Measurements from ENCODE around the gene ZMPSTE24.
"Not testable (repeated sequence)": the region's sequence is repeated elsewhere in the genome, so short reads cannot be mapped to it uniquely, and the experiment has no call there.

ZMPSTE24 gene

DNA sequence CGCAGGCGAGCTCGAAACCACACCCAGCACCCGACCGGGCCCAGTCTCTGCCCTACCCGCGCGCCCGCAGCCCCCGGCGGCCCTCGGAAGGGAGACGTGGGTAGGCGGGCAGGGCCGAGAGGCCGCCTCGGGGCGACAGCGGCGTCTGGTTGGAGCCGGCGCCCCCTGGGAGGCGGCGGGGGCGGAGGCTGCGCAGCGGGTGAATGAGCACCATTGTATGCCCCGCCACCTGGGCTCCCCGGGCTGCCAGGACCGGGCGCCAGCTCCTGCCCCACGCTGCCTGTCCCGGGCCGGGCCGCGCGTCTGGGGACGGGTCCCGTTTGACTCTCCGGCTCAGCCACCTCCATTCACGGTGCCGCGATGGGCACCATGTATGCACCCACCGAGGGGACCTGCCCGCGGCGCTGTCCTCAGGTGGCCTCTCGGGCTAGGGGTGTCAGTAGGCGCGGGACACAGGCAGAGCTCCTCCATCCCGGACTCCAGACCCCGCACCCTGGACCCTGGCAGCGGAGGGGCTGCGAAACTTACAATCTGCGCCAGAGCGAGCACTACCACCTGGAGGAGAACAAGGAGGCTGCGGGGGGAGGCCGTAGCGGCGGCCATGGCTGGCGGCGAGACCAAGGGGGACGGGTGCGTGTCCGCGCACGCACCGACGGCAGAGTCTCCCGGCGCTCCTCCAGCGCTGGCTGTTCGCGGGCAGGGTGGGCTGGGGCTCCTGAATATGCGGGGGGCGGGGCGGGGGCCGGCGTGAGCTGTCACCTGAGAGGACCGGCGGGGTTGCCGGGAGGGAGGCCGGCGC is 58.8 kb downstream of the ZMPSTE24 start, which contains the start of gene COL9A2:
COL9A2 (minus strand) TSS at position 692 of the 799 bp plus-strand sequence; CDS start at position 603, 89 bp downstream.
- DNase-seq (ENCODE audit: low spot score) = peak; percentile 41

DNA sequence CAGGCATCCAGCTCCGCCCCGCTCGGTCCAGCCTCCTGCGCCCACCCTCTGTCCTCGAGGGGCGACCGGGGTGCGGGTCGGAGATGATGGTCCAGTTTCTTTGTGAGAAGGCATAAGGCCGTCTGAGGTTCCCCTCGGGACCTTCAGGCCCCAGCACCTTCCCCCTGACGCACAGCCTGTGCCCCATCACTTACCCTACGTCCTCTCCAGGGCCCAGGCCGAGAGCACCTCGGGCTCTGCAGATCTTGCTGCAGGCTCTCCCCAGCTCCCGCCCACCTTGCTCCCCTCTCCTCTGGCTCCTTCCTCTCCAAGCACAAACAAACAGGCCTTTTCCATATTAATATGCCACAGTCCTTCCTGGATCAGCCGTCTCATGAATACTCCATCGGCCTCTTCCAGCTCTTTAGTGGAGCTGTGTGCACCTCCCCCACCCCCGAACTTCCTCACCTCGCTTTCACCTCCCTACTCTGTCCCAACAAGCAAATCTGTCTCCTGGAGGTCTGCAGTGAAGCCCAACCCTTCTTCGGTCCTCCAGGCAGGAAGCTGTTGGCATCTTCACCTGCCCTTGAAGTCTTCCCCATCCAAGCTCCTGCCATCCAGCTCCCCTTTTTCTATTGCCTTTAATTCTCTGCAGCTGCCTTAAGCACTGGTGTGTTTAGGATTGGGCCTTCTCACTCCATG is 59.5 kb downstream of the ZMPSTE24 start:
- DNase-seq (ENCODE audit: low spot score) = no peak

DNA sequence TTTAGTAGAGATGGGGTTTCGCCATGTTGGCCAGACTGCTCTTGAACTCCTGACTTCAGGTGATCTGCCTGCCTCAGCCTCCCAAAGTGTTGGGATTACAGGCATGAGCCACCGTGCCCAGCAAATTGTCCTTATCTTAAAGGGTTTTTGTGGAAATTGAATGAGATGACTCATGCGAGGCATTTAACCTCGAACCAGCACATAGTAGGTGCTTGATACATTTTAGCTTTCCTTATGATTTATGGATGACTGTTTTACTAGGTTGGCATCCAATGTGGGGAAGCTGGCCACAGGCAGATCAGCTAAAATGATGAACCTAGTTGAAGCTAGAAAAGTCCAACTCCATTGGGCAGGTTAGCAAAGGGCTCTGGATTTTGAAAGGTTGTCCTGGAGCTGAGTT is 60.4 kb downstream of the ZMPSTE24 start:
- DNase-seq (ENCODE audit: low spot score) = no peak

DNA sequence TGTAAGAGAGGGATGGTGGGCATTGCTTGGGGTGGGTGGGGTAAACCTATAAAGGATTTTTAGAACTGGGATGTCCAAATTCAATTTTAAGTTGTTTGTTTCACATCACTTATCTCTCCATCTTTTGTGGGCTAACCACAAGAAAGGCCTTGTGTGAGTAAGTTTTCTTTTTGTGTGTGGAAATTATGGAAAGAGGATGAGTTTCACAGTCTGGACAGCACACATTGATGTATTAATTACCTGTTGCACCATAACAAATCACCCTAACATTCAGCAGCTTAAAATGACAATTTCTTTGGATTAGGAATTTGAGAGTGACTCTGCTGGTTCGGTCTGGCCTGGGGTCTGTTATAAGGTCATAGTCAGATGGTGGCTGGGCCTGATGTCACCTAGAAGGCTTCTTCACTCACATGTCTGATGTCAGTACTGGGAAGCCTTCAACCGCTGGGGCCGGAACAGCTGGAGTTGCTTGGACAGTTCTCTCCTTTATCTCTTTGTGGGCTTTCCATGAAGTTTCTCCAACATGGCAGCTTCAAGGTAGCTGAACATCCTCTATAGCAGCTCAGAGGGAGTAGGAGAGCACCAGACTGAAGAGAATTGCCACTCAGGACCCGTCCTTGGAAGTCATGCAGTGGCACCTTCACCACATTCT is 61.1 kb downstream of the ZMPSTE24 start:
- no peak for DNase-seq (ENCODE audit: low spot score)

DNA sequence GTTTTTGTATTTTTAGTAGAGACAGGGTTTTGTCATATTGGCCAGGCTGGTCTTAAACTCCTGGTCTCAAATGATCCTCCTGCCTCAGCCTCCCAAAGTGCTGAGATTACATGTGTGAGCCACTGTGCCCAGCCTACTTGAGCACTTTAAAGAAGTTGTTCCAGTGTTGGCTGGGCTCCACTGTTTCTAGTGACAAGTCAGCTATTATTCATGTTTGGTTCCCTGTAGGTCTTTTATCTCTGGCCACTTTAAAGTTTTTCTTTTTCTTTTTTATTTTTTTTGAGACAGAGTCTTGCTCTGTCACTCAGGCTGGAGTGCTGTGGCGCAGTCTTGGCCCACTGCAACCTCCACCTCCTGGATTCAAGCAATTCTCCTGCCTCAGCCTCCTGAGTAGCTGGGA is 73.4 kb downstream of the ZMPSTE24 start:
- DNase-seq (ENCODE audit: low spot score) = not testable (repeated sequence)

DNA sequence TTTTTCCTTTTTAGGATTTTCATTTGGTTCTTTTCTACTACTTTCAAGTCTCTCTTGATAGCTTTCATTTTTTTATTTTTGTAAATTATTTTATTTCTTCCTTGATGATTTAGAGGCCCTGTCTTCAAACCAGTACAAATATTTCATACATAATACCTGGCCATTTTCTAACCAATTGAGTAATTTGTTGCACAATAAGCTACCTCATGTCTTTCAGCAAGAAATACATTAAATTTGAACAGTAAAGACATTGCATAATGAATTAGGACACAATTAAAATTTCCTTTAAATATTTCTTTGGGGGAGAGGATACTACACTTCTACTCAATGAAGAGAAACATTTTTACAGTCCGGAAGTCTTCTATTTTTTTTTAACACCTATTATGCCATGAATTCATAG is 74.7 kb downstream of the ZMPSTE24 start:
- no peak for DNase-seq (ENCODE audit: low spot score)

DNA sequence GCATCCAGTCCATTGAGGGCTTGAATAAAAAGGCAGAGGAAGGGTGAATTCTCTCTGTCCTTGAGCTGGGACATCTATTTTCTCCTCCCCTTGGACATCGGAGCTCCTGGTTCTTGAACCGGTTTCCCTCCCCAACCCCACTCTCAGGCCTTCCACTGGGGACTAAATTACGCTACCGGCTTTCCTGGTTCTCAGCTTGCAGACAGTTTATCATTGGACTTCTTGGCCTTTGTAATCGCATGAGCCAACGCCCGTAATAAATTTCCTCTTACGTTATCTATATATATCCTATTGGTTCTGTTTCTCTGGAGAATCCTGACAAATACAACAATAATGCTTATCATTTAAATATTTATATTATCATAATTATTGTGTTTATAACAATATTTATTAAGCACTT is 79.4 kb downstream of the ZMPSTE24 start:
- no peak for DNase-seq (ENCODE audit: low spot score)

DNA sequence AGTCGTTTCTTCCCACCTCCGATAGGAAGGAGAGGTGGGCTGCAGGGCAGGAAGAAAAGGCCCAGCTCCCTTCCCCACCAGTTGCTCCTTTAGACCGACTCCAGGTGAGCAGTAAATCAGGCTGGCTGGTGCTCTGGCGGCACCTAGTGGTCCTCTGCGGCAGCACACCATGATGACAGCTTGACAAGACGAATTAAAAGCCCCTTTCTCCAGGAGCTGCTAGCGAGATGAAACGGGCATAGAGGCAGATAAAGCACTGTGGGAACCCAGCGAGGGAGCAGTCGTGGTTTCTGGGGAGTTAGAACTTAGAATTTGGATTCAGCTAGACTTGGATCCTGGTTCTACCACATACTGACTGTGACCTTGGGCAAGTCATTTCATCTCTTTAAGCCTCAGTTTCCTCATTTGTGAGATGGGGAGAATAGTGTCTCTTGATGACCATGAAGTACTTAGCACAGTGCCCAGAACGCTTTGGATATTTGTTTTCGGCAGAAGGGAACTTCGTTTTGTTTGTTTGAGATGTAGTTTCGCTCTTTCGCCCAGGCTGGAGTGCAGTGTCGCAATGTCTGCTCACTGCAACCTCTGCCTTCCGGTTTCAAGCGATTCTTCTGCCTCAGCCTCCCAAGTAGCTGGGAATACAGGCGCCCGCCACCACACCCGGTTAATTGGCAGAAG is 80.8 kb downstream of the ZMPSTE24 start:
- DNase-seq (ENCODE audit: low spot score) = peak; percentile 81

DNA sequence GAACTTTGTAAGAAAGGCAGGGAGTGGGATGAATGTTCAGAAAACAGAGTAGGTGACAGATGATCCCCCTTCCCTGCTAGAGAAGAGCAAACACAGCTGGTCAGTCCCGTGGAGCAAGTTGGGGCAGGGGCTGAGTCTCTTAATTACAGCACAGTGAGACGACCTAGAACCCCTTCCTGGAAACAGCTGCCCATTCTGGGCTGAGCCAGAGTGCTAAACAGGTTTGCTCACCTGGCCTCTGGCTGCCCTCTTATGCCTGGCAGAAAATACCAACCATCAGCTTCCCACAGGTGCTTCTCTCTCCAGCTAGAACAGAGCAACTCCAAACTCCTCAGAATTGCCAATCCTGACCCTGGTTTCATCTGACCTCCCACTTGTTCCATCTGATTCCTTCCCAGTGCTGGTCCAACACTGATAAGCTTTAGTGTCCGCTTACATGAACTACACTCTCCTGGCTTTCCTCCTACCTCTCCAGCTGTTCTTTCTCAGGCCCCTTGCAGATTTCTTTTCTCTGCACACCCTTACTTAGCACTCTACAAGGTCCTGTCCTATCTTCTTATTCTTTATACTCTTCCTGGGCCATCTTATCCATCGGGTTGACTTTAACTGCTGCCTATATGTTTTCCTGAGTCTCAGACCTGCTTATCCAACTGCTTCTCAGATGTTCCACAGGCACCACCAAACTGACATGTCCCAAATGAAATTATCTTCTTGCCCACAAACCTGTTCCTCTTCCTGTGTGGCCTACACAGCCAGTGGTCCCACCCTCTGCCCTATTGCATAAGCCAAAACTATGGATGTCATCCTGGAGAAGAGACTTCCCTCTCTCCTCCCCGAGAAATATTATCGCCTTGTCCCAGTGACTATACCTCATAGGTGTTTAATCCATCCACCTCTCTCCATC is 81.6 kb downstream of the ZMPSTE24 start:
- no peak for DNase-seq (ENCODE audit: low spot score)

DNA sequence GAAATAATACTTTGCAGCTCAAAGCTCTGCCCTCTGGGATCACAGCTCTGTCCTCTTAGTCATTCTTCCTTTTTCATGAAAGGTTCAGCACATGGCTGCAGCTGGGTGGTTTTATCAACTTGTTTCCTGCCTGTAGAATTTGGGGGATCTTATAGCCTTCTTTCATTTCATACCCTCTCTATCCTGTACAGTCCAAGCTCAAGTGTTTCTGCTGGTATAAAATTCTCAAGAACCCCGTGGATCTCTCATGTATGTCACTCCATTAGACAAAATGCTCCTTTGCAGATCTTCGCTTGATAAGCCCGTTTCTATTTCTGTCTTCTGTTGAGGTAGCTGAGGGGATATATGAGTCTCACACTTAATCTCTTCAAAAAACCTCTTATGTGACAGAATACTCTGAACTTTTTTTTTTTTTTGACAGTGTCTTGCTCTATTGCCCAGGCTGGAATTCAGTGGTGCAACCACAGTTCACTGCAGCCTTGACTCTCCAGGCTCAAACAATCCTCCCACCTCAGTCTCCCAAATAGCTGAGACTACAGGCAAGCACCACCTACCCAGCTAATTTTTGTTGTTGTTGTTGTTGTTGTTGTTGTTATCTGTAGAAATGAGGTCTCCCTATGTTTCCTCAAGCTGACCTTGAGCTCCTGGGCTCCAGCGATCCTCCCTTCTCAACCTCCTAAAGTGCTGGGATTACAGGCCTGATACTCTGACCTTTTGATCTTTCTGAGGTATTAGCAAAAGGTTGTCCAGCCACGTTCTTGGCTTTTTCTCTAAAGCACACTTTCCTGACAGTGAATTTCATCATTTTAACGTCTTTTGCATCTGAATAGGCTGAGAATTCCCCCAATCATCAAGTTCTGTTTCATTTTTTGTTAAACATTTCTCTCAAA is 83.7 kb downstream of the ZMPSTE24 start:
- no peak for DNase-seq (ENCODE audit: low spot score)

DNA sequence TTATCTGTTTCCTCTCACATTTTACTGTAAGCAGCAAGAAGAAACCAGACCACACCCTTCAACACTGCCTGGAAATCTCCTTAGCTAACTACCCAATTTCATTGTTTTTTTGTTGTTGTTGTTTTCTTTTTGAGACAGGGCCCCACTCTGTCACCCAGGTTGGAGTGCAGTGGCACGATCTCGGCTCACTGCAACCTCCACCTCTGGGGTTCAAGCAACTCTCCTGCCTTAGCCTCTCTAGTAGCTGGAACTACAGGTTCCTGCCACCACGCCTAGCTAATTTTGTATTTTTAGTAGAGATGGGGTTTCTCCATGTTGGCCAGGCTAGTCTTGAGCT is 84.3 kb downstream of the ZMPSTE24 start:
- not testable (repeated sequence) for DNase-seq (ENCODE audit: low spot score)
